MCF 10A (cell line): ENCODE results near the gene TECPR2. TPM values are rescaled to one million over a fixed set of nuclear protein-coding genes. Genes with fewer than 3 reads are reported as not detected.

Experiments
- BruUV-seq: library from RNA; stranded (reverse); fragments of 400-500 nt; replicated peaks from 2 replicates; lab custom pipeline; 2021; lab: Mats Ljungman, UMichigan
- CTCF ChIA-PET: fragments of 300-600 bp; sonication (Branson Sonifier 250); formaldehyde crosslinking; extraction: SDS; loops from one replicate; lab custom pipeline; 2021; ENCODE audit warnings: antibody characterized with exemption, inconsistent platforms; lab: Yijun Ruan, JAX
- POLR2A ChIA-PET: fragments of 300-600, 350-650 bp; sonication (Branson Sonifier 250); formaldehyde crosslinking; extraction: SDS; loops from one replicate; lab custom pipeline; 2020; ENCODE audit warnings: antibody characterized with exemption, inconsistent platforms; lab: Yijun Ruan, JAX
- DNase-seq: peaks from one replicate; pipeline ENCODE4 v3.0.0-alpha.2; 2018; ENCODE audit not compliant: unreplicated experiment
- H3K27ac Mint-ChIP-seq: one replicate; pipeline ENCODE4 v1.8.0; 2022; ENCODE audit warnings: mild to moderate bottlenecking, low read depth, mixed read lengths; ENCODE audit not compliant: unreplicated experiment
- H3K27me3 Mint-ChIP-seq: one replicate; pipeline ENCODE4 v1.8.0; 2022; ENCODE audit warnings: mixed read lengths; ENCODE audit not compliant: insufficient read depth, unreplicated experiment
- H3K36me3 Mint-ChIP-seq: one replicate; pipeline ENCODE4 v1.8.0; 2022; ENCODE audit warnings: mild to moderate bottlenecking, moderate library complexity, mixed read lengths; ENCODE audit not compliant: insufficient read depth, unreplicated experiment
- H3K4me1 Mint-ChIP-seq: one replicate; pipeline ENCODE4 v1.8.0; 2022; ENCODE audit warnings: mixed read lengths; ENCODE audit not compliant: insufficient read depth, unreplicated experiment
- H3K4me3 Mint-ChIP-seq: one replicate; pipeline ENCODE4 v1.8.0; 2022; ENCODE audit warnings: mild to moderate bottlenecking, moderate library complexity, mixed read lengths; ENCODE audit not compliant: unreplicated experiment
- H3K9me3 Mint-ChIP-seq: one replicate; pipeline ENCODE4 v1.8.0; 2022; ENCODE audit warnings: mixed read lengths; ENCODE audit not compliant: unreplicated experiment
- intact Hi-C: fragments of 100-400 bp; cut with micrococcal nuclease; formaldehyde crosslinking; loops from 2 replicates; pipeline ENCODE4 v1.14.1; 2022
- total RNA-seq: library from RNA; stranded (reverse); gene quantifications from 2 replicates; pipeline ENCODE4 v1.2.3, GENCODE V29; 2022
- TF ChIP-seq, protein P1 (sequence below): fragments of 200-600 bp; IDR thresholded peaks from one replicate; pipeline ENCODE4 v1.8.0; 2022; ENCODE audit warnings: antibody characterized with exemption, mild to moderate bottlenecking; ENCODE audit not compliant: unreplicated experiment

TECPR2 gene
- total RNA-seq, 1 experiment from 2014 or later = 18.4 TPM

- H3K36me3 Mint-ChIP-seq = peaks cover 35% of the 10 kb centered on the region
- H3K27me3 Mint-ChIP-seq = no peaks in the 10 kb centered on the region
- POLR2A ChIA-PET = no interaction called here
- CTCF ChIA-PET = no interaction called here
- no TSS peak for BruUV-seq
- no peak overlapping the region for H3K27ac Mint-ChIP-seq
- DNase-seq = no peak
- TF ChIP-seq, protein P1, sequence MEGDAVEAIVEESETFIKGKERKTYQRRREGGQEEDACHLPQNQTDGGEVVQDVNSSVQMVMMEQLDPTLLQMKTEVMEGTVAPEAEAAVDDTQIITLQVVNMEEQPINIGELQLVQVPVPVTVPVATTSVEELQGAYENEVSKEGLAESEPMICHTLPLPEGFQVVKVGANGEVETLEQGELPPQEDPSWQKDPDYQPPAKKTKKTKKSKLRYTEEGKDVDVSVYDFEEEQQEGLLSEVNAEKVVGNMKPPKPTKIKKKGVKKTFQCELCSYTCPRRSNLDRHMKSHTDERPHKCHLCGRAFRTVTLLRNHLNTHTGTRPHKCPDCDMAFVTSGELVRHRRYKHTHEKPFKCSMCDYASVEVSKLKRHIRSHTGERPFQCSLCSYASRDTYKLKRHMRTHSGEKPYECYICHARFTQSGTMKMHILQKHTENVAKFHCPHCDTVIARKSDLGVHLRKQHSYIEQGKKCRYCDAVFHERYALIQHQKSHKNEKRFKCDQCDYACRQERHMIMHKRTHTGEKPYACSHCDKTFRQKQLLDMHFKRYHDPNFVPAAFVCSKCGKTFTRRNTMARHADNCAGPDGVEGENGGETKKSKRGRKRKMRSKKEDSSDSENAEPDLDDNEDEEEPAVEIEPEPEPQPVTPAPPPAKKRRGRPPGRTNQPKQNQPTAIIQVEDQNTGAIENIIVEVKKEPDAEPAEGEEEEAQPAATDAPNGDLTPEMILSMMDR = no peak
- no peaks in the 10 kb centered on the region for H3K9me3 Mint-ChIP-seq
- peaks cover 16% of the 10 kb centered on the region for H3K4me1 Mint-ChIP-seq
- no peak overlapping the region for H3K4me3 Mint-ChIP-seq
- intact Hi-C loops = no loop called here
Measured at GRCh38 chr14:102360388-102360787, 2.4 kb upstream of the TECPR2 start.

- H3K9me3 Mint-ChIP-seq = no peaks in the 10 kb centered on the region
- intact Hi-C loops = no loop called here
- H3K27ac Mint-ChIP-seq = peak overlapping the region; percentile 93
- peak; percentile 30 for DNase-seq
- no peak overlapping the region for H3K4me3 Mint-ChIP-seq
- H3K27me3 Mint-ChIP-seq = no peaks in the 10 kb centered on the region
- H3K36me3 Mint-ChIP-seq = peaks cover 27% of the 10 kb centered on the region
- H3K4me1 Mint-ChIP-seq = peaks cover 16% of the 10 kb centered on the region
- ChIA-PET CTCF (interaction anchor here (0.6 kb wide), 1 partner anchor 125 kb away, joined by 3 read pairs; no protein-coding TSS in a partner anchor), POLR2A (interaction anchor here (0.6 to 3.0 kb wide), 13 partner anchors 9 to 600 kb away, joined by 3 to 15 read pairs (median 4); partner anchors contain the start of gene ZNF839)
- TF ChIP-seq, protein P1 = no peak
- BruUV-seq = no TSS peak
Measured at GRCh38 chr14:102362084-102362483, 657 bp upstream of the TECPR2 start.

- H3K27ac Mint-ChIP-seq = peak overlapping the region; percentile 93
- TF ChIP-seq, protein P1 = no peak
- no peaks in the 10 kb centered on the region for H3K27me3 Mint-ChIP-seq
- peaks cover 14% of the 10 kb centered on the region for H3K36me3 Mint-ChIP-seq
- ChIA-PET POLR2A (interaction anchor here (0.7 to 3.0 kb wide), 10 partner anchors 8 to 149 kb away, joined by 3 to 15 read pairs (median 4); partner anchors contain the start of gene ZNF839), CTCF (interaction anchor here (0.6 to 0.7 kb wide), 3 partner anchors 60 to 747 kb away, joined by 3 to 4 read pairs (median 4); no protein-coding TSS in a partner anchor)
- no peaks in the 10 kb centered on the region for H3K9me3 Mint-ChIP-seq
- peak; percentile 25 for DNase-seq
- H3K4me3 Mint-ChIP-seq = no peak overlapping the region
- peaks cover 16% of the 10 kb centered on the region for H3K4me1 Mint-ChIP-seq
- BruUV-seq = no TSS peak
- intact Hi-C loops = no loop called here
Measured at GRCh38 chr14:102363182-102363943, 622 bp downstream of the TECPR2 start.

GRCh38 chr14:102370305-102370809, 7.6 kb downstream of the TECPR2 start:
- Mint-ChIP-seq H3K9me3 (no peaks in the 10 kb centered on the region), H3K27ac (no peak overlapping the region), H3K4me1 (no peaks in the 10 kb centered on the region), H3K27me3 (no peaks in the 10 kb centered on the region), H3K36me3 (peaks cover 16% of the 10 kb centered on the region), H3K4me3 (no peak overlapping the region)
- intact Hi-C loops = no loop called here
- no TSS peak for BruUV-seq
- ChIA-PET CTCF (interaction anchor here (0.6 kb wide), 2 partner anchors 224 to 355 kb away, joined by 3 to 4 read pairs; no protein-coding TSS in a partner anchor), POLR2A (interaction anchor here (1.7 kb wide), 1 partner anchor 8 kb away, joined by 4 read pairs; the partner anchor contains the start of genes CINP and TECPR2)
- TF ChIP-seq, protein P1 = no peak
- no peak for DNase-seq
